NAMALWA (cell line): ENCODE results near the gene WDR54.

Source experiments
- DNase-seq: peaks from one replicate; pipeline ENCODE4 v3.0.0-alpha.2; 2015; ENCODE audit warnings: low spot score

The WDR54 gene

DNA sequence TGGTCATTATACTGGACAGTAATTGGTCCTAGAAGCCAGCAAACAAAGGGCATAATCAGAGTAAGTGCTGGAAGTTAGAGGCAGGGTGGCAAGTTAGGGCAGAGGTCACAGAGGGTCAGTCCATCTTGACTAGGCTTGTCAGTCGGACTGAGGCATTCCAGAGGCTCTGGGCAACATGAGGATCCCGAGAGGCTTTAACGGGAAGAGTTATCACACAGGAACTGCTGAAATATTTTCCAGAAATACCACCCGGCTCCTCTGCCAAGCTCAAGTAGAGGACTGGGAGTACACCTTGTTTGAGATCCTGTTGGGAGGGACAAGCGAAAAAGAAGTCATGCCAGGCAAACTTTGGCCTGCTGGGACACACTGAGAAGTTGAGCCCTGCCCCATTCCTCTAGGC, 13.8 kb upstream of the WDR54 start:
- no peak for DNase-seq

- no peak for DNase-seq
Measured at GRCh38 chr2:74413001-74413698, 8.4 kb upstream of the WDR54 start.

GRCh38 chr2:74414441-74414840, 7.1 kb upstream of the WDR54 start:
- no peak for DNase-seq

DNA sequence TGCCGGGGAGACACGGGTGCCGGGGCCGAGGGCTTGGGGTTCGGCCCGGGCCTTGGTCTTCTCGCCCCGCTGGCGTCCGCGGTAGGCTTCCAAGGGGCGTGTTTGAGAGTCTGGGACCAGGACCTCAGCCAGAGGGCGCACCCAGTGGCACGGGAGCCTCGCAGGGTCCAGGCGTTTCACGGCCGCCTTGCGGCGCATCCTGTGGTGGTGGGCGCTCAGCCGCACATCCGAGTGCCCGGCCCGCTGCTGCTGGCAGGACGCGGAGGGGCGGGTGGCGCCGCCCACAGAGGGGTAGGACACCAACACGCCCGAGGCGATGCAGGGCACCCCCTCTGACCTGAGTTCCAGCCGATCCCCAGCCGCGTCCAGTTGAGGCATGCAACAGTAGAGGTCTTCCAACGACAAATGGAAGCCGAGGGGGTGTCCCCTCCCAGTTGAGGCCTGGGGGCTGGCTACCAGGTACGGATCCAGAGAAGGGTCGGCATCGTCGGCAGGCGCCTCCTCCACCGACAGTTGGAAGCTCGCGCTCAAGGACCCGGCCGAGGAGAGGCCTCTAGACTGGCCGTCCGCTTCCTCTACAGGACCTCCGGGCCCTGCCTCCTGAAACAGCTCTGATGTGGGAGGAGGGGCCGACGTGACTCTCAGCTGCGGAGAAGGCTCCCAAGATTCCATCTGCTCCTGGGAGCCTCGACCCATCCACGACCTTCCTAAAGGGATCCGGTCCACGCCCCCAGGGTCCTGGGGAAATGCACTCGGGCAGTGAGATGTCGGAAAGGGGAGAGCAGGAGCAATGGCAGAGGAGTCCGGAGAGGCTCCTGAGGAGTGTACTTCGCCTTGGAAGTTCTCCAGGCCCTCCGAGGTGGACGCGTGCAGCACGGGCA, 6.4 kb upstream of the WDR54 start:
- no peak for DNase-seq

GRCh38 chr2:74415762-74416395, 5.7 kb upstream of the WDR54 start:
- DNase-seq: no peak

- DNase-seq: peak; percentile 27
Measured at GRCh38 chr2:74416778-74417177, 4.8 kb upstream of the WDR54 start.

DNA sequence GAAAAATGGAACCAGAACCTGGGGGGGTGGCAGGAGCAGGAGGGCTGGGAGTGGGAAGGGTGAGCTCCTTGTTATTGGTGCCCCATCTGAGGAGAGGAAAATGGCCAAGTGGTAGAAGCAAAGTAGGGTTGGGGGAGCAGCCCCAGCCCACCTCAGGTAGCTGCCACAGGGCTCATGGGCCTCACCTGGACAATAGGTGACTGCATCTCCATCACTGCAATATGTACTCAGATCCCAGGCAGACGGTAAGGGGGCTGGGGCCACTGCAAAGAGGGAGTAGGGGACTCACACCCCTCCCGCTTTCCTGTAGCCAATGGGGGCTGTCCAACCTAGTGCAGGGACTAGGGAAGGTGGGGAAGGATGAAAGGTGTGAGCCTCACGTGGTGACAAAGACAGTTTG, 4.3 kb upstream of the WDR54 start:
- no peak for DNase-seq

DNA sequence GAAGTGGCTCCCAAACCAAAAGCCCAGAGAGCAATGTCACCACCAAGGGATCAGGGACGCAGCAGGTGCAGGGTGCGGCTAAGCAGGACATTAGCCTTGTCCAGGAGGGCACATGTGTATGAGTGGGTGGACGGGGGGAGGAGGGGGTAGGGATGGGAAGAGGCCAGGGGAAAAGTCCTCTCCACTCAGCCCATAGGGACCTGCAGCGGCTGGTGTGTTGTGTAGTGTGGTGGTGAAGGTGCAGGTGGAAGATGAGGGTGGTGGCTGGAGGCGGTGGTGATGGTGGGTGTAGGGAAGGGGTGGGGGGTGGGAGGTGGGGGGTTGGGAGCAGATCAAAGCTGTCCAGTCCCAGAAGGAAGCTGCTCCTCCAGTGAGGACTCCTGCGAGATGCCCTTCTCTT, 3.8 kb upstream of the WDR54 start:
- no peak for DNase-seq

- no peak for DNase-seq
Measured at GRCh38 chr2:74418312-74418711, 3.2 kb upstream of the WDR54 start.

DNA sequence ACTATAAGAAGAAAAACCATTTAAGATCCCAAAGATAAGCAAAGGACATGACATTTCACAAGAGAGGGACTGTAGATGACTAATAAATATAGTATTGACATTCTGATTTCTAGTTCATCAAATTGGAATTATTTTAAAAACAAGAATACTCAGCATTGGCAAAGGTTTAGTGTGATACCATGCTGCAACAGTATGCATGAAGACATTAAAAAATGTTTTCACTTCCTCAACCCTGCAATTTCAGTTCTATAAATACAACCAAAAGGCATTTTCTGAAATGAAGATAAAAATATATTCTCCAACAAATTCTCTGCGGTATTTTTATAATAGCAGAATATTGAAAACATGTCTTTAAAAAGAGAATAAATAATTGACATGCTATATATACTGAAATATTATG, 2.2 kb upstream of the WDR54 start:
- DNase-seq: peak; percentile 28

GRCh38 chr2:74420006-74420405, 1.5 kb upstream of the WDR54 start:
- no peak for DNase-seq

DNA sequence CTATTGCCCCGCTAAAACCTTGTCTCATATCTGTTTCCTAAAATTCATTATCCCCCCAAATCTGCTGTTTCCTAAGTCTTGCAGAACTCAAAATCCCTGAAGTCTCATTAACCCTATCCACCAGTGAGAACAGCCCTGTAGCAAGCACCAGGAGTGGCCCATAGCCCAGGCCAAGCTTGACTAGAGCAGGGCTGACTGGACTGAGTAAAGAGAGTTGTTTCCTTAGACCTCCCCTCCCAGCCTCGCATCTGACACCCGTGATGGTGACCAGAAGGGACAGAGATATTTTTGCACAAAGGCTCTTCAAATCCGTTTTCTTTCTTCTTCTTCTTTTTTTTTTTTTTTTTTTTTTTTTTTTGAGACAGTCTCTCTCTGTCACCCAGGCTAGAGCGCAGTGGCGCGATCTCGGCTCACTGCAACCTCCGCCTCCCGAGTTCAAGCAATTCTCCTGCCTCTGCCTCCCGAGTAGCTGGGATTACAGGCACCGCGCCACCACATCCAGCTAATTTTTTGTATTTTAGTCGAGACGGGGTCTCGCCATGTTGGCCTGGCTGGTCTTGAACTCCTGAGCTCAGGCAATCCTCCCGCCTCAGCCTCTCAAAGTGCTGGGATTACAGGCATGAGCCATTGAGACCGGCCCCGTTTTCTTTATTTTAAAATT, 957 bp upstream of the WDR54 start:
- peak; percentile 21 for DNase-seq

GRCh38 chr2:74423231-74424095, 1.9 kb downstream of the WDR54 start:
- no peak for DNase-seq

GRCh38 chr2:74424139-74424992, 2.8 kb downstream of the WDR54 start:
- no peak for DNase-seq

GRCh38 chr2:74424995-74425406, 3.5 kb downstream of the WDR54 start:
- no peak for DNase-seq

DNA sequence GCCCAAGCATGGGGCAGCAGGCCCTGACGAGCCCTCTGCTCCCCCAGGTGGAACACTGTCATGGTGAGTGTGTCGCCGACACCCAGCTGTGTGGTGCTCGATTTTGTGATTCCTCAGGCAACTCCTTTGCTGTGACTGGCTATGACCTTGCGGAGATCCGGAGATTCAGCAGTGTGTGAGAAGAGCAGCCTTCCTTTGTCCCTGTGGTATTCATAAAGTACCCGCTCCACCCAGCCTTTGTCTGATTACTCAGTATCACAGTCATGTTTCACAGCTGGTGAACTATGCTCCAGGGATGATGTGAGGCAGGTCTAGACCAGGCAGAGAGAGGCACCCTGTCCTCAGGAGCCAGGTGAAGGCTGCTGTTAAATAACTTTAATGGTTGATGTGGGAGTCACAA, 4.0 kb downstream of the WDR54 start:
- no peak for DNase-seq

GRCh38 chr2:74426181-74426758, 4.7 kb downstream of the WDR54 start:
- DNase-seq: no peak

- no peak for DNase-seq
Measured at GRCh38 chr2:74427551-74427950, 6.0 kb downstream of the WDR54 start.

- DNase-seq: no peak
Measured at GRCh38 chr2:74428675-74429074, 7.1 kb downstream of the WDR54 start.
